ENCODE measurements around the gene ATP10D.
"Not testable (repeated sequence)": the region's sequence is repeated elsewhere in the genome, so short reads cannot be mapped to it uniquely, and the experiment has no call there.

Gene ATP10D

DNA sequence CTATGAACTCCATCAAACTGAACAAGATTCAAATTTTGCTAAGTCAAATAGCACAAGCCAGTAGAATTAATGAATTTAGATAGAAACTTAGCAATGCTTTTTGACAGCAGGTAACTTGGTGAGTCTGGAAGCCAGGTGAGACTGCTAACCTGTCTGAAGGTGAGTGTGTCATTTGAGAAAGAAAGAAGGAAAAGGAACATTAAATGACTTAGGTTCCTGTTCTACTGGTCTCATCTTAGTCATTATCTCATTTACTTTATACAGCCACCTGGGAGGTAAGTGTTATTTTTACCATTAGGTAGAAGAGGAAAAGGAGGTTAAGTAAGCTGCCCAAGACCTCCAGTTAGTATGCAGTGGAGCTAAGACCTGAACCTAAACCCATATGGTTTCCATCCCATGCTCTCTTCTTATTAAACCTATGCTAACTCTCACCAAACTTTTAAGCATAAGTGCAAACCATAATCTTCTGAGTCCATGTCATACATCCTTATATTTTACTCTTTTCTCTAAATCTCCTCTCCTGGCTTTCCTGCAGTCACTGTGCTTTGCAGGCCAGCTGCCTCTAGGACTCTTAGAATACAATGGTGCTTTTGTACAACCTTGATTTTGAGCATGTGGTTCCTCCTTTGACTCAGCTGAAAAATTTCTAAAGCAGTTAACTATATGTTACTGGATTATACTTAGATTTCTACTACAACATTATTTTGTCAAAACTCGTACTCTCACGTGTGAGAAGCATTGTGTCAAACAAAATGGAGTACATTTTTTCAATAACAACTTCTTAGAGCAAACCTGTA lies 68.5 kb downstream of the ATP10D start:
- TF ChIP-seq, protein P1, sequence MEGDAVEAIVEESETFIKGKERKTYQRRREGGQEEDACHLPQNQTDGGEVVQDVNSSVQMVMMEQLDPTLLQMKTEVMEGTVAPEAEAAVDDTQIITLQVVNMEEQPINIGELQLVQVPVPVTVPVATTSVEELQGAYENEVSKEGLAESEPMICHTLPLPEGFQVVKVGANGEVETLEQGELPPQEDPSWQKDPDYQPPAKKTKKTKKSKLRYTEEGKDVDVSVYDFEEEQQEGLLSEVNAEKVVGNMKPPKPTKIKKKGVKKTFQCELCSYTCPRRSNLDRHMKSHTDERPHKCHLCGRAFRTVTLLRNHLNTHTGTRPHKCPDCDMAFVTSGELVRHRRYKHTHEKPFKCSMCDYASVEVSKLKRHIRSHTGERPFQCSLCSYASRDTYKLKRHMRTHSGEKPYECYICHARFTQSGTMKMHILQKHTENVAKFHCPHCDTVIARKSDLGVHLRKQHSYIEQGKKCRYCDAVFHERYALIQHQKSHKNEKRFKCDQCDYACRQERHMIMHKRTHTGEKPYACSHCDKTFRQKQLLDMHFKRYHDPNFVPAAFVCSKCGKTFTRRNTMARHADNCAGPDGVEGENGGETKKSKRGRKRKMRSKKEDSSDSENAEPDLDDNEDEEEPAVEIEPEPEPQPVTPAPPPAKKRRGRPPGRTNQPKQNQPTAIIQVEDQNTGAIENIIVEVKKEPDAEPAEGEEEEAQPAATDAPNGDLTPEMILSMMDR (IDR thresholded peaks at IDR 0.05): no peak
- no peak for TF ChIP-seq ZFX (IDR thresholded peaks at IDR 0.05; ENCODE audit: borderline replicate concordance)
- no peak overlapping the region for H3K27ac ChIP-seq

DNA sequence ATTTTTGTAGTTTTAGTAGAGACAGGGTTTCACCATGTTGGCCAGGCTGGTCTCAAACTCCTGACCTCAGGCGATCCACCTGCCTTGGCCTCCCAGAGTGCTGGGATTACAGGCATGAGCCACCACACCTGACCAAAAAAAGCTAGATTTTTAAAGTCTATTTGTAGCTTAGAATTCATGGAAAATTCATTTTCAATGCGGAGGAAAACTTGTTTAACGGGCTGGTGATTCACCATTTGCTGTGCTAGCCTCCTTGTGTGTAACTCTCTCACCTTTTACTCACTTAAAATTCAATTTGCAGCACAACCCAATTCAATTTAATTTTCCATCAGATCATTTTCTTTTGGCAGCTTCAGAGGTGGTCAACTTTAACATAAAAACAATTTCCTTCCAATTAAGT lies 70.8 kb downstream of the ATP10D start:
- not testable (repeated sequence) for H3K27ac ChIP-seq

DNA sequence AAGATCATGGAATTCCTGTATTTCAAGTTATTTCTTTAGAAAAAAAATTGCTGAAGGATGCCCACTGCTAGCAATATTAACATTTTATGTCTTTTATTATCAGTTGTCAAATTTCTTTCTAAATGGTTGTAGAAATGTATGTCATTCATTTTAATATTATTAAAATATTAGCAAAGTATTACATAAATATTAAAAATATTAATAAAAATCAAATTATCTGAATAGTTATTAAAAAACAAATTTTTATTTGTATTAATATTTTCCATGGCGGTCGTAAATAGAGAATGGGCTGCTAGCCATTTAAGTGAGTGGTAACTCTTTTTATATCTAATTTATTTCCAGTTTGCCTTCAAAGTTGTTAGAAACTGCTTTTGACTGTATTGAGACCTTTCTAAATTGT lies 72.2 kb downstream of the ATP10D start:
- TF ChIP-seq, protein P1 (IDR thresholded peaks at IDR 0.05): no peak
- no peak for TF ChIP-seq ZFX (IDR thresholded peaks at IDR 0.05; ENCODE audit: borderline replicate concordance)
- no peak overlapping the region for H3K27ac ChIP-seq

DNA sequence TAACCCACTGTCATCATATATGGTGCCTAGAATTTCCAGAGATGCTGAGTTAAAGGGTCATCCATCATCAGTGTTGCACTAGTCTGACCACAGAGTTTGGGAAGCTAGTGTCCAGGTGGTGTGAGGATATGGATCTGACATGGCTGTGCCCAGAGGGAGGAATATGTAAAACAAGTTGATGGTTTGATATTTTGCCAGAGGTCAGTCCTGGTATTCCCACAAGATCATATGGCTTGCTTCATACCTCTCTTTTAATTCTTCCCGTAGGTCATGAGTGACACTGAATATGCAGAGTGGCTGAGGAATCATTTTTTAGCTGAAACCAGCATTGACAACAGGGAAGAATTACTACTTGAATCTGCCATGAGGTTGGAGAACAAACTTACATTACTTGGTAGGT lies 75.6 kb downstream of the ATP10D start:
- TF ChIP-seq, protein P1 (IDR thresholded peaks at IDR 0.05): no peak
- no peak for TF ChIP-seq ZFX (IDR thresholded peaks at IDR 0.05; ENCODE audit: borderline replicate concordance)
- H3K27ac ChIP-seq: no peak overlapping the region

DNA sequence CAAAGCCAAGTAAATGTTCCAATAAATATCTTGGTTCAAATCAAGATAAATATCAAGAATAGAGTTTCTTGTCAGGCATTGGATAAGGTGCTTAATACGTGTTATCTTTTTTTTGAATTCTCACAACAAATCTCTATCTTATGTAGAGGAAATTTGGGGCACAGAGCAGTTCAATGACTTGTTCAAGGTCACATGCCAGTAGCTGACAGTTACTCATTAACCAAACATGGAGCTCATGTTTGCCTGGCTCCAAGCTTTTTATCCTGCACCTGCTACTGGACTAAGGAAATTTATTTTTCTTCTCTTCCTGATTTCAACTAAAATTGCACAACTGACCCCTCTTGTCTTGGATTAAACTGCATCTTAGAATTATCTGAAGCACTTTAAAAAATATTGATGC lies 76.3 kb downstream of the ATP10D start:
- no peak for TF ChIP-seq ZFX (IDR thresholded peaks at IDR 0.05; ENCODE audit: borderline replicate concordance)
- TF ChIP-seq, protein P1 (IDR thresholded peaks at IDR 0.05): no peak
- no peak overlapping the region for H3K27ac ChIP-seq

DNA sequence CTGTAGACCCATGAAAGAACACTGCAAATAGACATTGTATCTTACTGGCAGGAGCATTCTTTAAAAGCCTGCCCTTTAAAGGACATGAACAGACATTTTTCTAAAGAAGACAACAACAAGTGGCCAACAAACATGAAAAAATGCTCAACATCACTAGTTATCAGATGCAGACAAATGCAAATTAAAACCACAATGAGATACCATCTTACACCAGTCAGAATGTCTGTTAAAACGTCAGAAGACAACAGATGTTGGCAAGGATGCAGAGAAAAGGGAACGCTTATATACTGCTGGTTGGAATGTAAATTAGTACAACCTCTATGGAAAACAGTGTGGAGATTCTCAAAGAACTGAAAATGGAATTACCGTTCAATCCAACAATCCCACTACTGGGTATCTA lies 77.2 kb downstream of the ATP10D start:
- H3K27ac ChIP-seq: no peak overlapping the region
- TF ChIP-seq ZFX (IDR thresholded peaks at IDR 0.05; ENCODE audit: borderline replicate concordance): no peak
- TF ChIP-seq, protein P1 (IDR thresholded peaks at IDR 0.05): no peak

DNA sequence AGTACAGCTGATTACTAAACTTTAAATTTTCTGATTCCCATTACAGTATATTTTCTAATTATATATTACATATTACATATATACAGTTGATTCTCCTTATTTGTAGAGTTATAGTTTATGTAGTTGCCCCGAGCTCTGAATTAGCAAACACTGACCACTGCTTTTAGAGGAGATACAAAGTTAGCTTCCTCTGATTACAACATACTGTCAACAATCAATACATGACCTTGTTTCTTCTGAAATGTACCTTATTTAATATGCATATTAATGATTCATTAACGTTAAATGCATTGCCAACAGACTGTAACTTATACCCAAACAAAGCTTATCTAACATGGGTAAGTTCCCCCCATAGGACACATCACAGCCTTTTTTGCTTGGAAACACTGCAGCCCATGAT lies 81.5 kb downstream of the ATP10D start:
- H3K27ac ChIP-seq: no peak overlapping the region
- TF ChIP-seq ZFX (IDR thresholded peaks at IDR 0.05; ENCODE audit: borderline replicate concordance): no peak
- TF ChIP-seq, protein P1 (IDR thresholded peaks at IDR 0.05): no peak

DNA sequence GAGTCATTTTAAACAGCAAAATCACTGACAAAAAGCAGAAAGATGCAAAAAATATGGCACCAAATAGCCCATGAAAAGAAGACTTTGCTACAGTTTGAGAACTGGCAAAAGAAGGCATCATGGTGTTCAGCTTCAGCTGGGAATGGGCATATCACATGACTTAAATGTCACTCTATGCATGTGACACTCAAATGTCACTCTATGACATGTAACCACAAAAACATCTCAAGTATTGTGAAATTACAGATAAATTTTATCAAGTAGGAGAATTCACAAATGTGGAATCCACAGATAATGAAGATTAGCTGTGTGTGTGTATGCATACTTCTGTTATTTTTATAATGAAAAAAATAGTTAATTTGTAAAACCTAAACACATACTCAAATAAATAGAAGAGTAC lies 81.9 kb downstream of the ATP10D start:
- no peak overlapping the region for H3K27ac ChIP-seq
- TF ChIP-seq ZFX (IDR thresholded peaks at IDR 0.05; ENCODE audit: borderline replicate concordance): no peak
- TF ChIP-seq, protein P1 (IDR thresholded peaks at IDR 0.05): no peak

All from 22Rv1 (cell line).